H1 (cell line): ENCODE data around the gene BRI3BP. TPM values are rescaled to one million over a fixed set of nuclear protein-coding genes. Genes with fewer than 3 reads are reported as not detected.

Source experiments
- ASH2L ChIP-seq: fragments of 200-600, 300-600 bp; sonication (generic); IDR thresholded peaks from one replicate; pipeline ENCODE4 v1.7.1; 2017; ENCODE audit warnings: low read length
- polyA plus RNA-seq, 7 experiments: library from polyadenylated mRNA; depleted of rRNA in 3 of 7; stranded (reverse) in 5 of 7; unstranded in 2 of 7; fragments of >200 nt in 5 of 7; fragments of 200-250 nt in 2 of 7; gene quantifications; 1 replicate in 5 of 7; 2 replicates in 1 of 7; 4 replicates in 1 of 7; pipeline versions ENCODE4 v1.2.1 to v1.2.3, GENCODE V29; 2011 to 2013; ENCODE audit warnings: missing spikeins in 2 of 7, mixed read lengths in 2 of 7
- total RNA-seq: library from RNA; stranded (reverse); fragmentation: NEBNext Ultra II Directional; extraction: Animal tissue kit (Norgen Biotek cat#: 25700); gene quantifications from 2 replicates; pipeline ENCODE4 v1.2.1, GENCODE V29; 2021

BRI3BP gene
- total and polyA plus RNA-seq, 2 of the 8 experiments (the other 6 are each of a cell fraction or from before 2014, with no cell fraction given): 5.4 to 14.2 TPM

- peak; percentile 71 for TF ChIP-seq ASH2L
These were observed 395 bp upstream of the BRI3BP start (continued) for GRCh38 chr12:124992874-124993625.
